HG02763 (cell line): ENCODE measurements around the gene GLTP.
"Not testable (repeated sequence)": the region's sequence is repeated elsewhere in the genome, so short reads cannot be mapped to it uniquely, and the experiment has no call there.

Source experiments
- ATAC-seq: cut with Tn5 transposase; IDR thresholded peaks from one replicate; pipeline ENCODE4 v1.9.1; 2021; ENCODE audit warnings: mild to moderate bottlenecking, moderate library complexity; ENCODE audit not compliant: unreplicated experiment

The GLTP gene

DNA sequence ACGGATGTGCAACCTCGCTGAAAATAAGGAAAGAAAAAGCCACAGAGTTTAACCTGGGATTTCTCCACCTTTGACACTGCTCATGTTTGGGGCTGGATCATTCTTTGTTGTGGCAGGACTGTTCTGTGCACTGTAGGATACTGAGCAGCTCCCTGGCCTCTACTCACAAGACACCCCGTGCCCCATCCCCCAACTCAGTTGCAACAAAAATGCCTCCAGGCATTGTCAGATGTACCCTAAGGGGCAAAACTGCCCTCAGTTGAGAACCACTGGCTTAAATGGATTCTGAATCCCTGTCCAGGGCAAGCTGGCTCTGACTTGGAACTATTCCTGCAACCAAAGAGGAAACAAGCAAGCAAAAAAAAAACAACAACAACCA is 2.1 kb downstream of the GLTP start:
- ATAC-seq: no peak

DNA sequence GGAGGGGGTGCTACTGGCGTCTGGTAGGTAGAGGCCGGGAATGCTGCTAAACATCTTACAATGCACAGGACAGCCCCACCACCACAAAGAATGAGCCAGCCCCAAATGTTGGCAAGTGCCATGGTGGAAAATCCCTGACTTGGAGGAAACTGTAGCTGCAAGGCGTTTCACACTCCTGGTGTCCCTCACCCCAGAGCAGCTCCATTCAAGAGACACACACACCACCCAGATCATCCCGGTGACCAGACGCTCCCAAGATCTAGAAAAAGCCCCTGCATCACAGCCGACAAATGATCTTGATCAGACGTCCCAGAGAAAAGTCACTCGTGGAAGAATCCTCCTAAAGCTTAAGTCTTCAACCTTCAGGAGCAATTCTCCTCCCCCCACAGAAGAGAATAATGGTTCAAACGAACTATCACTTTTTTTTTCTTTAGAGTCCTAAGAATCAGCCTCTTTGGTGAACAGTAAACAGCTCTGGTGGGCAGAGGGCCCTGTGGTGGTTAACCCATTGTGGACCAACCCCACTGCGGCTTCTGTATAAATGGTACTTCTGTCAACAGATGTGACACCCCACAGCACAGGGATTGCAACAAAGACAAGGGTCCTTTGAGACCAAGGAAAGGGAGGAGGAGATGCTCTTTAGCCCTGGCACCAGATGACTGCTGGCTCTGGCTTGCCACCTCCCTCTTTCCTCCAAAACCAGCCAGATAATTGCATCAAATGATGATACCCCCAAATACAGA is 2.7 kb downstream of the GLTP start:
- ATAC-seq: no peak

DNA sequence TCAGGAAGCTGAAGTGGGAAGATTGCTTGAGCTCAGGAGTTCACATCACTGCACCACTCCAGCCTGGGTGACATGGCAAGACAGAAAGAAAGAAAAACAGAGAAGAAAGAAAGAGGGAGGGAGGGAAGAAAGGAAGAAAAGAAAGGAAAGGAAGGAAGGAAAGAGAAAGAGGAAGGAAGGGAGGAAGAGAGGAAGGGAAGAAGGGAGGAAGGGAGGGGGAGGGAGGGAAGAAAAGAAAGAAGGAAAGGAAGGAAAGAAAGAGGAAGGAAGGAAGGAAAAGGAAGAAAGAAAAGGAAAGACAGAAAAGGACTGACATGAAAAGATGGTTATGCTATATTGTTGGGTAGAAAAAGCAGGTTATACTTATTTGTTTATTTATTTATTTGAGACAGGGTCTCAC is 3.9 kb downstream of the GLTP start:
- ATAC-seq: no peak

DNA sequence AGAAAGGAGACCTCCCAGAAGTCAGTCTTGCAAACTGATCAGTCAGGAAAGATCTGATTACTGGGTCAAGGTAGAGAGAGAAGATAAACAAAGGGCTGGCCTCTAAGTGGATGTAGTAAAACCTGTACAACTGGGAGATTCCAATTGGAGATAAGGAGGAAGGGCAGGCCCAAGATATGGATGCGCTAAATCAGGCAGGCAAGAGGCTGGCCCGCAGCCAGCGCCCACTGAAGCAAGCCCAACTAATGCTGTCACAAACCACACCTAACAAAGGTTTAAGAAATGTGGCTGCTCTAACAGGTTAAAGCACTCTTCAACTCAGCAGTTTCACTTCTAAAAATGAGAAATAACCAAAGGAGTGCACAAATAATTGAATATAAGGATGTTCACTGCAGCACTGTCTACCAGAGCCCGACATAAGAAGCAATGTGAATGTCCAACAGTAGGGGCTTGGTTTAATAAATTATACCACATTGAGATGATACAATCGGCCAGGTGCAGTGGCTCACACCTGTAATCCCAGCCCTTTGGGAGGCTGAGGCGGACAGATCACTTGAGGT is 4.7 kb downstream of the GLTP start:
- no peak for ATAC-seq

DNA sequence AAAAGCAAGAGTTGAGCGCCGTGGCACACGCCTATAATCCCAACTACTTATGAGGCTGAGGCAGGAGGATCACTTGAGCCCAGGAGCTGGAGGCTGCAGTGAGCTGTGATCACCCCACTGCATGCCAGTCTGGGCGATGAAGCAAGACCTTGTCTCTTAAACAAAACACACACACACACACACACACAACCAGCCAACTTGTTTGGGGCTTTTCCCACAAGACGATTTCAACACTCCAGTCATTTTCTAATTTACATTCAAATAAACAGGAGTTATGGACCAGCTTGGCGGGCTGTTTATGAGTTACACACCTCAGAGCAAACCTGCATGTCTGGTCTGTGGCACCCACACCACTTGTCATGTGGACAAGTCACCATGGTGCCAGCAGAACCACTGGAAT is 6.7 kb downstream of the GLTP start:
- ATAC-seq: no peak

DNA sequence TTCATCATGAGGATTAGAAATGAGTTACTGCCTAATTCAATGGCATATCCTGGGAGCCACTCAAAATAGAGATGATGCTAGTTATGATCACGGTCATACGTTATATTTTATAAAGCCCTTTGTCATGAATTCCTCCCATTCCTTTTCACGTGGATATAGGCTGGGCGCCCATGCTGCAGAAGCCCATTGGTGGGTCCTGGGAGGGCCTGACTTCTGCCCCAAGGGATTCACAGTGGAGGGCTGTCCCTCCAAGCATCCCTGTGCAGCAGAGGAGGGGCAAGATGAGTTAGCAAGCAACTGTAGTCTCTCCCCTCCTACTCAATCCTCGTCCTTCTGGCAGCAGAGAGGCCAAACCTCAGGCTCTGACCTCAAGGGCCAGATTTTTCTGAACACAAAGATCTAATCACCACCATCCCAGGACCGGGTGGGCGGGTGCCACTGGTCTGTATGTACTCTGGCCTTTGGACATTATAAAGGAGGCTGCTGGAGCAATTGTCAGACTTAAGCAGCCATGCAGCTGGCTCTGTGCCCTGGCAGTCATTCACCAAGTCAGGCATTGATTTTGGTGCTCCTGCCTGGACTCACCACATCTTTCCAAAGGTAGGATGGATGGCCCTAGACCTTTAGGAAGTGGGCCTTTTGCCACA is 8.6 kb downstream of the GLTP start:
- no peak for ATAC-seq

DNA sequence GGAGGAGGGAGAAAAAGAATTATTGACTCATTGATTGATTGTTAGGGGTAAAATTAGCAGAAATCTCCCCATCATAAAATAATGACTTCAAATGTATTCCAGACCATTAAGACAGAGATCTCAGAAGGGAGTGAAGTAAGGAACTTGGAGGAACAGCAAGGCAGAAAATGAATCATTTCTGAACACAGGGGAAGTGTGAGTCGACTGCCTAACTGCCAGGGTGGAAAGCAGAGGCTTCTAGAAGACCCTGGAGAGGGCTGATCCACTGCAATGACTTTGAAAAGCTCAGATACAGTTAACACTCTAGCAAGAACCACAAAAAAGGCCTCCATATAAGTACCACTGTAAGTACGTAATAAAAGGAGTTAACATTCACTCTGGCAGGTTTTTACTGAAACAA is 9.7 kb downstream of the GLTP start:
- ATAC-seq: no peak

DNA sequence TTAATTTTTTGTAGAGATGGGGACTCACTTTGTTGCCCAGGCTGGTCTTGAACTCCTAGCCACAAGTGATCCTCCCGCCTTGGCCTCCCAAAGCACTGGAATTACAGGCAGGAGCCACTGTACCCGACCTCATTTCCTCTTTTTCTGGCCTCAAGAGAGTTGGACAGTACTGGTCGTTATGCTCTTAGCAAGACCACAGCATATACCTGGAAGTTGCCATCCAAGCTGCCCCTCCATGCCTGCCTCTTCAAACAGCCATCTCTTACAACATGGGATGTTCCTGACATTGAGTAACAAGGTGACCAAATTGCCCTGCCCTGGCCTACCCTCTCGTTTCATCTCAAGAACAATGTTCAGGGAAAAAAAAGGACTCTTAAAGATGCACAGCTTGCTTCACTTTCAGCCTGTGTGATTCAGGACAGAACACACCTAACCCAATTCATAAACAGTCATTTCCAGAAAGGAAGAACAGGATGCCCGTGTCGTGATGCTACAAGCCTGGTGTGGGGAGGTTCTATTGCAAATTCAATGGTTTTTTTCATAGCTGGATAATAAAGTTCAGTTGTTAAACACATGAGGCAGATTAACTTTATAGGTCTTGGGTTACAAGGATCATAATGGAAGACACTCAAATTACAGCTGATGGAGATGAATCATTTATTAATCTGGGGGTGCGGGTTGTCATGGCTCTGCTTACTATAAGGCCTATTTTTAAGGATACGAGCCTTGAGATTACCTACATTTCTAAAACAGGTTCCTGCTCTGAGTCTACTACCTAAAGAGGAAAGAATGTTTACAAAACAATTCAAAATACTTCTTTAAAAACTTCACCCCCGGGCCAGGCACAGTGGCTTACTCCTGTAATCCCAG is 11.9 kb downstream of the GLTP start:
- no peak for ATAC-seq

DNA sequence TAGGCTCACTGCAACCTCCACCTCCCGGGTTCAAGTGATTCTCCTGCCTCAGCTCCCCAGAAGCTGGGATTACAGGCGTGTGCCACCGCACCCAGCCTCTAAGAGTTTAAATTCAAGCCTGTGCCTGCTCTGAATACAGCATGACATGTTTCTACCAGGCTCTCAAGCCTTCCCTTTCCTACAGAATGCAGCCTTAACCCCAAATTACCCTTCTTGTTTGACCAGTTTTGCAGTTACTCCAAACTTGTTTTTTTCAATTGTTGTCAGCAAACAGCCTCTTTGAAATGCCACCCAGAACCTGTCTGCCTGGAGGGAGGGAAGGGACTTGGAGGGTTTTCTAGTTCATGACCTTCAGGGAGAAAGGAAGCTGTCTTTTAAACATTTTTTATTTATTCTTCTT is 15.4 kb downstream of the GLTP start:
- ATAC-seq: no peak

DNA sequence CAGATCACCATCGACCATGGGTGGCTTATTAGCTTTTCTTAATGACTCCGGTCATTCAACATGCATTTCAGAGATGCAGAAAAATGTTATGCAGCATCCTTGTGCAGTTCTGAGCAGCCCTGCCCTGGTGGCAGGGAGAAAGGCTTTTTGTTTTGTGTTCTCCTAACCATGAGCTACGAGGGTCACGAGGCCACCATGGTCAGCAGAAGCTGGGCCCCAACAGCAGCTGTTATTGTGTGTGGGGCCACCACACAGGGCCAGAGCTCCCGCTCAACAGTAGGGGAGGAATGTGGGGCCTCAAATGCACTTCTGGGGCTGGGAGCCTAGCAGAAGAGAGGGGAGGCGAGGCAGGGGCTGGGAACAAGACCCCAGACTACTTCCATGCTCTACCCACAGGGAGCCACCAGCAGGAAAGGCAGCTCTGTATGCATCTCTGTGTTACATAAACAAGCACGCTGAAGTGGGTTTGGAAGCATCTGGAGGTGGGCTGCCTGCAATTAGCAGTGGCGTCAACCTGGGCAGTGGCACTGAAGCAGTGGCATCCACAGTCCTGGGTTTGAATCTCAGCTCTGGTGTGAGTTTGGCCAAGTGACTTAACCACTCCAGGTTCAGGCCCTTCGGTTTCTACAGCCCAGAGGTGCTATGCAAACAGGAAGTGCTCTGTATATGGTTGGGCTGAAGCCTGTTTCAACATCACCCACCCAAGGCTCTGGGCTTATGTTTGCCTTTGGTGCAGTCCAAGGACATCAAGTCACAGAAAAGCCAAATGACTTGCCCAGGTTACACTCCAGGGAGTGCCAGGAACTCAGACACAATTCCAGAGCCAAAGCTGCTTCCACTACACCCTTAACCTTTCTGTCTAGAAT is 16.3 kb downstream of the GLTP start:
- ATAC-seq: no peak

DNA sequence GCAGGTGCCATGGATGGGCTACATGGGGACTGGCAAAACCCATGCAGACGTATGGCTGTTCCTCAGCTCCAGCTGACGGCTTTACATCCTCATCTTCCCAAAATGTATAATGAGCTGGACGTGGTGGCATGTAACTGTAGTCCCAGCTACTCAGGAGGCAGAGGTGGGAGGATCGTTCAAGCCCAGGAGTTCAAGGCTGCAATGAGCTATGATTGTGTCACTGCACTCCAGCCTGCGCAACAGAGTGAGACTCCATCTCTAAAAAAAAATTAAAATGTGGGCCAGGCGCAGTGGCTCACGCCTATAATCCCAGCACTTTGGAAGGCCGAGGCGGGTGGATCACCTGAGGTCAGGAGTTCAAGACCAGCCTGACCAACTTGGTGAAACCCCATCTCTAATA is 17.9 kb downstream of the GLTP start:
- not testable (repeated sequence) for ATAC-seq

DNA sequence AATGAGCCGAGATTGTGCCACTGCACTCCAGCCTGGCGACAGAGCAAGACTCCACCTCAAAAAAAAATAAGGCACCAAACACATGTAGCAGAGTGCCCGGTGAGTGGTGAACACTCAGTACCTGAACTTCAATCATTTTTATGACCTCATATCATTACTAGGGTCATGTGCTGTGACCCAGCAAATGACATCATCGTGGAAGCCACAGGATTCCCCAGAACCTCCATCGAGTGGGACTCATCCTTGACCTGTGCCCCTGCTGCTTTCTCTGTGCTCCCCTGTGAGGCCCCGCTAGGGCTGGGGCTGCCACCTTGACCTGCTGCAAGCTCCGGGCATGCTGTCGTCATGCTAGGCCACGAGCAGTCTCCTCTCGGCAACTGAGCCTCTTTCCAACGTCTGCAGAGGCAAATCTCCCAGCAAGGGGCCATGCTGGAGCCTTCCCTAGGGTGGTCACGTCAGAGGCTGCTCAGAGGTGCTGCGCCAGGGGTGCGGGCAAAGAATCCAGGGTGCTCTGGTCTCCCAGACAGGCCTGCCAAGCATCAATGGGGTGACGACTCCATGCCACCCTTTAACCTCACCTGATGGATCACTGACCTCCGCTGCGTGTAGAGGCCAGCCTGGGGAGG is 18.5 kb downstream of the GLTP start:
- ATAC-seq: no peak

DNA sequence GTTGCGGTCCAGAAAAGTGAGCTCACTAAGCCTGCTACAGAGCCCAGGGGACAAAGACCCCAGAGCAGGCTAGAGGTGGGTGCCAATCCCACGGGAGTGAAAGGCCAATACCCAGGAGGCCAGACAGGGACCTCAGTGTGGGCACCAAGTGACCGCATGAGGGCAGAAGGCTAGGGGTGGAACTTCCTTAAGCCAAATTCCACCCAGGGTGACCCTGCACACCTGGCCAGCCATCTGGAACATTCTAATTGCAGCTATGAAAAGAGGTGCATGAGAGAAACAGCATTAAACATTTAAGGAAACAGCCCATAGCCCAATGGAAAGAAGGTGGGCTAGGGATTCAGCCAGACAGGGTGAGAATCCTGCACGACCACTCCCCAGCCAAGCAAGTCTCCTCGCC is 19.4 kb downstream of the GLTP start:
- no peak for ATAC-seq

DNA sequence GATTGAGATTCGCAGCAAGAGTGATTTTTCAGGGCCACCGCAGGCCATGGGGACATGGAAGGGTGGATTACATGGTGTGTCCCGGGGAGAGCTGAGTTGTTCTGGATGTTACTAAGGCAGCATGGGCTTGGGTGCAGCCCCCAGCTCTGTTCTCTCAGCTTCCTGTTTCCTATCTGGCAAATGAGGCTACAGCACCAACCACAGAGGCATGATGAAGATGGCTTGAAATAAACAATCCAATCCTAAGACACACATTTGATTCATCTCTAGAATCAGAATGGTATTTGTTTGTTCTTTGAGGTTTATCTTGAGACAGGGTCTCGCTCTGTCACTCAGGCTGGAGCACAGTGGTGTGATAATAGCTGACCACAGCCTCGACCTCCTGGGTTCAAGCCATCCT is 21.6 kb downstream of the GLTP start:
- no peak for ATAC-seq

DNA sequence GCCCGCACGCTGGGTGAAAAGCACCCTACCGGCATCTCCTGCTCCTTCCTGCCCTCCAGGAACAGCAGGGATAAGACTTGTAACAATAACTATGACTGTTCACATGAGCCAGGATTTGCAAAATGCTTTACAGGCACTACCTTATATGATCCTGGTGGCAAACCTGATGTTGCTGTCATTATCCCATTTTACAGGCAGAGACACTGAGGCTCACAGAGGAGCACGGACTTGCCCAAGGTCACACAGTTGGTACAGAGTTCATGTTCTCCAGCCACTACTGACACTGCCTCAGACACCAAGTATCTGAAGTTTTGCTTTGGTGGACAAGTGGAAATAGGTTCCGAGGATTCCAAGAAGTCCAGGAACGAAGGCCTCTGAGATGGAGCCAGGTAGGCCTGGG is 22.6 kb downstream of the GLTP start:
- ATAC-seq: no peak

DNA sequence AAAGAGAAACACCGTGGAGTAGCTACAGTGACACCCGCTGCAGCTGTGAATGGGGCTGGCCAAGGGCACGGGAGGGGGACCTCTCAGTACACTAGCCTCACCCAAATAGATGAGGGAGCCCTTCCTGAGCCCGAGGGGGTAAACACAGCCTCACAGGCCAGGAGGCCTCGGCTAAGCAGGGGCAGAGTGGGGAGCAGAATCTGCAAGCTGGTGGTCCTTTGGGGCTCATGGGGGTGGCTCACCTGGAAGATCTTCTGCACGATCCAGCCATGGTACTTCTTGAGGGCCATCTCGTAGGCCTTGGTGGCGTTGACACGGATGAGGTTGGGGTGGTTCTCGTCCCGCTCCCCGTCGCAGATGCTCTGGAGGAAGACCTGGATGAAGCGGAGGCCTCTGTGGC is 25.0 kb downstream of the GLTP start:
- ATAC-seq: no peak

DNA sequence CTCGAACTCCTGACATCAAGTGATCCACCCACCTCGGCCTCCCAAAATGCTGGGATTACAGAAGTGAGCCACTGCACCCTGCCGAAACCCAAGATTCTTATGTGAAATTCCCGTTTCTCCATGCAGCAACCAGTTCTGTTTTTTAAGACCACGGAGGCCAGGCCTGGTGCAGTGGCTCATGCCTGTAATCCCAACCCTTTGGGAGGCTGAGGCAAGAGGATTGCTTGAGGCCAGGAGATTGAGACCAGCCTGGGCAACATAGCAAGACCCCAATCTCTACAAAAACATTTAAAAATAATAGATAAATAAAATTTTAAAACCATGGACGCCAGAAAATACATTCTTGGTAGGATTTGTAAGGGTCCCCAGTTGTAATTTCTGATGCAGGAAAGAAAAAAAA is 29.8 kb downstream of the GLTP start:
- not testable (repeated sequence) for ATAC-seq

DNA sequence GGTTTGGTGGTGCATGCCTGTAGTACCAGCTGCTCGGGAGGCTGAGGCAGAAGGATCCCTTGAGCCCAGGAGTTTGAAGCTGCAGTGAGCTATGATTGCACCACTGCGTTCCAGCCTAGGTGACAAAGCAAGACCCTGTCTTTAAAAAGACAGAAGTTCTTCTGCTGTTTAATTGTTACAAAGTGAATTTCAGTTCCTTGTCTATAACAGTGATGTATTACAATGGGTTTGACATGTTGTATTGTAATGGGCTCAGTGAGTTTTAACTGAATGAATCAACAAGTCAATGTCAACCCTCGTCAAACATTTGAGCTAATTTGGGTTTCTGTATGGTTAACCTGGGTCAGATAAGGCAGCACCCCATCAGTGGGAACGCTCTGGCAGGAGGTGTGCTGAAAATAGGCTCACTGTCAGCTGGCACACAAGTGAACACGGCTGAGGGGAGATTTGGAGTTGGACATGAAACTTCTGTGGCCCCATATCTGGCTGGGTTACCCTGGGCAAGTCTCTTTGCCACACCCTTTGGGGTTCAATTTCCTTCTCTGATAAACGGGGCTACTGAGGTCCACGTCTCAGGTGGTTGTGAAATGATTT is 33.1 kb downstream of the GLTP start:
- ATAC-seq: no peak

DNA sequence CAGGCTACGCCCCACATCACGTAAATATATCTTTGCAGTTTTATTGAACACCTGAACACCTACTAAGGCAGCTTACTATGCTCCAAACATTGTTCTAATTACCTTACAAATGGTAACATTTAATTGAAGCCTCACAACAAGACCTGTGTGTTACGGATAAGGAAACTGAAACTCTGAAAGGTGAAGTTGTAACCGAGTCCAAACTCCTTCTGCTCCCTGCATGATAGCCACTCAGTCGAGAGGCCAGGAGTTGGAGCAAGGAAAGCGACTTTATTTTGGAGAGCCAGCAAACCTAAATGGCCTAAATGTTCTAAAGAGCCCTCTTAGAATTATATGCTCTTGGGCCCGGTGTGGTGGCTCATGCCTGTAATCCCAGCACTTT is 34.5 kb downstream of the GLTP start:
- ATAC-seq: no peak
